Fibroblast of mammary gland (primary cell): ENCODE data around the gene FSTL4.

Experiments used
- DNase-seq: peaks from one replicate; pipeline ENCODE4 v3.0.0-alpha.2; 2010; ENCODE audit warnings: low read depth
- H3K4me3 ChIP-seq: 2 replicates; pipeline ENCODE4 v1.5.1; 2011; ENCODE audit warnings: low read depth, mild to moderate bottlenecking, low read length, moderate library complexity; ENCODE audit not compliant: control insufficient read depth
- TF ChIP-seq, protein P1 (sequence below): conservative IDR thresholded peaks from 2 replicates; pipeline ENCODE4 v1.5.1; 2011; ENCODE audit warnings: low read depth, low read length, inconsistent platforms; ENCODE audit not compliant: control insufficient read depth, insufficient read depth

Gene FSTL4

GRCh38 chr5:133533541-133533940 lies 78.8 kb downstream of the FSTL4 start:
- no peak overlapping the region for H3K4me3 ChIP-seq
- no peak for DNase-seq
- TF ChIP-seq, protein P1, sequence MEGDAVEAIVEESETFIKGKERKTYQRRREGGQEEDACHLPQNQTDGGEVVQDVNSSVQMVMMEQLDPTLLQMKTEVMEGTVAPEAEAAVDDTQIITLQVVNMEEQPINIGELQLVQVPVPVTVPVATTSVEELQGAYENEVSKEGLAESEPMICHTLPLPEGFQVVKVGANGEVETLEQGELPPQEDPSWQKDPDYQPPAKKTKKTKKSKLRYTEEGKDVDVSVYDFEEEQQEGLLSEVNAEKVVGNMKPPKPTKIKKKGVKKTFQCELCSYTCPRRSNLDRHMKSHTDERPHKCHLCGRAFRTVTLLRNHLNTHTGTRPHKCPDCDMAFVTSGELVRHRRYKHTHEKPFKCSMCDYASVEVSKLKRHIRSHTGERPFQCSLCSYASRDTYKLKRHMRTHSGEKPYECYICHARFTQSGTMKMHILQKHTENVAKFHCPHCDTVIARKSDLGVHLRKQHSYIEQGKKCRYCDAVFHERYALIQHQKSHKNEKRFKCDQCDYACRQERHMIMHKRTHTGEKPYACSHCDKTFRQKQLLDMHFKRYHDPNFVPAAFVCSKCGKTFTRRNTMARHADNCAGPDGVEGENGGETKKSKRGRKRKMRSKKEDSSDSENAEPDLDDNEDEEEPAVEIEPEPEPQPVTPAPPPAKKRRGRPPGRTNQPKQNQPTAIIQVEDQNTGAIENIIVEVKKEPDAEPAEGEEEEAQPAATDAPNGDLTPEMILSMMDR, result no peak

GRCh38 chr5:133531594-133531993 lies 80.7 kb downstream of the FSTL4 start:
- TF ChIP-seq, protein P1, result no peak
- no peak overlapping the region for H3K4me3 ChIP-seq
- peak; percentile 71 for DNase-seq

GRCh38 chr5:133531178-133531577 lies 81.2 kb downstream of the FSTL4 start:
- no peak for DNase-seq
- TF ChIP-seq, protein P1, result no peak
- no peak overlapping the region for H3K4me3 ChIP-seq

DNA sequence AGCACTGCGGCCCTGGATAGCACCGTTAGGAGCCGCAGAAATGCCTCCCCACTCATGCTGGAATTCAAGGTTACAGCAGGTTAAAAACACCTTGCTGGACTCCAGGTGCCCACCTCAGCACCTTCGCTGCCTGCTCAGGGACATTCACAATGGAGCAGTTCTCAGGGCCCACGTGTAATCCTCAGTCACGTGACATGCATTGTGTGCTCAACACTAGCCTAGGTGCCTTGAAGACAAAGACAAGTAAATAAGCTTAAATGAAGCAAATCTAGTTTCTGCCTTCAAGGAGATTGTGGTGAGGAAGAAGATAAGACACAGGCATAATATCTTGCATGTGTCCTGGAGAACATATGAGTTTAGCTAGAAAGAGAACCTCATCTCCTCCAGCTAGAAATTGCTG lies 82.1 kb downstream of the FSTL4 start:
- DNase-seq, result no peak
- H3K4me3 ChIP-seq, result no peak overlapping the region
- TF ChIP-seq, protein P1, result no peak

GRCh38 chr5:133528841-133529240 lies 83.5 kb downstream of the FSTL4 start:
- DNase-seq, result no peak
- H3K4me3 ChIP-seq, result no peak overlapping the region
- TF ChIP-seq, protein P1, result no peak

- no peak for DNase-seq
- TF ChIP-seq, protein P1, result no peak
- no peak overlapping the region for H3K4me3 ChIP-seq
Measured at GRCh38 chr5:133527311-133527710, 85.0 kb downstream of the FSTL4 start.

GRCh38 chr5:133526368-133526767 lies 86.0 kb downstream of the FSTL4 start:
- no peak for DNase-seq
- no peak overlapping the region for H3K4me3 ChIP-seq
- TF ChIP-seq, protein P1, result no peak
